Activated CD4-positive, alpha-beta T cell treated with anti-CD3 and anti-CD28 coated beads, Interleukin-2, amount 50 U/mL, for 1 hour (primary cell): Measurements from ENCODE around the gene TRANK1.
"Not testable (repeated sequence)": the region's sequence is repeated elsewhere in the genome, so short reads cannot be mapped to it uniquely, and the experiment has no call there.

Source experiments
- DNase-seq: peaks from one replicate; pipeline ENCODE4 v3.0.0-alpha.2; 2020

Gene TRANK1

GRCh38 chr3:36956155-36956554, 11.3 kb upstream of the TRANK1 start:
- no peak for DNase-seq

- no peak for DNase-seq
Measured at GRCh38 chr3:36954452-36955134, 9.7 kb upstream of the TRANK1 start.

- DNase-seq, result not testable (repeated sequence)
Measured at GRCh38 chr3:36947814-36948213, 3.0 kb upstream of the TRANK1 start.

GRCh38 chr3:36945333-36945980, 603 bp upstream of the TRANK1 start:
- DNase-seq, result no peak

- peak; percentile 16 for DNase-seq
Measured at GRCh38 chr3:36944012-36944640, 728 bp downstream of the TRANK1 start.

GRCh38 chr3:36943601-36944000, 1.3 kb downstream of the TRANK1 start:
- DNase-seq, result no peak

- no peak for DNase-seq
Measured at GRCh38 chr3:36942638-36943248, 2.1 kb downstream of the TRANK1 start.

- no peak for DNase-seq
Measured at GRCh38 chr3:36941658-36942057, 3.2 kb downstream of the TRANK1 start.

- no peak for DNase-seq
Measured at GRCh38 chr3:36941162-36941561, 3.7 kb downstream of the TRANK1 start.

GRCh38 chr3:36937492-36937891, 7.4 kb downstream of the TRANK1 start:
- no peak for DNase-seq

- no peak for DNase-seq
Measured at GRCh38 chr3:36933540-36934296, 11.1 kb downstream of the TRANK1 start.

- not testable (repeated sequence) for DNase-seq
Measured at GRCh38 chr3:36931424-36931823, 13.4 kb downstream of the TRANK1 start.

GRCh38 chr3:36928220-36928619, 16.6 kb downstream of the TRANK1 start:
- DNase-seq, result no peak

- no peak for DNase-seq
Measured at GRCh38 chr3:36926292-36926897, 18.5 kb downstream of the TRANK1 start.

- no peak for DNase-seq
Measured at GRCh38 chr3:36924744-36925521, 19.9 kb downstream of the TRANK1 start.

GRCh38 chr3:36923981-36924743, 20.7 kb downstream of the TRANK1 start:
- no peak for DNase-seq

- no peak for DNase-seq
Measured at GRCh38 chr3:36923523-36923943, 21.3 kb downstream of the TRANK1 start.

GRCh38 chr3:36920884-36921567, 23.8 kb downstream of the TRANK1 start:
- no peak for DNase-seq

- no peak for DNase-seq
Measured at GRCh38 chr3:36919439-36920160, 25.3 kb downstream of the TRANK1 start.

- no peak for DNase-seq
Measured at GRCh38 chr3:36918050-36918449, 26.8 kb downstream of the TRANK1 start.
